ENCODE data around the gene LMO7.

DNA sequence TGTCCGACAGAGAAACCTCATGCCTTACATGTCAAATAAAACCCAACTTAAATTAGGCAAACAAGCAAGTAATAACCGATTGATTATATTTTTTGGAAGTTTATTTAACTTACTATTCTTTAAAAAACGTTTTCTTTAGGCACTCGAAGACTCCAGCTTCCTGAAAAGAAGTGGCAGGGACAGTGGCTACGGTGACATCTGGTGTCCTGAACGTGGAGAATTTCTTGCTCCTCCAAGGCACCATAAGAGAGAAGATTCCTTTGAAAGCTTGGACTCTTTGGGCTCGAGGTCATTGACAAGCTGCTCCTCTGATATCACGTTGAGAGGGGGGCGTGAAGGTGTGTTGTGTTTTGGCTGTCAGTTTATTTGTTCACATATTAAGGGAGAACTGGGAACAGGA, 164.4 kb downstream of the LMO7 start:
- TF ChIP-seq POLR2AphosphoS5 (IDR thresholded peaks at IDR 0.05; ENCODE audit: borderline replicate concordance, low read depth, low read length) (no peak), EZH2 (IDR thresholded peaks at IDR 0.05) (no peak)

All from SK-N-MC (cell line).